GOT3 (cell line): ENCODE measurements around the gene IL5.

Experiments used
- DNase-seq: peaks from one replicate; lab custom pipeline; 2025; ENCODE audit warnings: mixed read lengths; lab: John Stamatoyannopoulos, UW

IL5 gene

GRCh38 chr5:132498152-132498551 is 45.2 kb downstream of the IL5 start:
- peak; percentile 77 for DNase-seq

- peak; percentile 66 for DNase-seq
Measured at GRCh38 chr5:132497488-132497997, 45.8 kb downstream of the IL5 start.

GRCh38 chr5:132496631-132497487 is 46.5 kb downstream of the IL5 start:
- DNase-seq: peak; percentile 82

GRCh38 chr5:132496191-132496630 is 47.1 kb downstream of the IL5 start:
- DNase-seq: peak; percentile 76

DNA sequence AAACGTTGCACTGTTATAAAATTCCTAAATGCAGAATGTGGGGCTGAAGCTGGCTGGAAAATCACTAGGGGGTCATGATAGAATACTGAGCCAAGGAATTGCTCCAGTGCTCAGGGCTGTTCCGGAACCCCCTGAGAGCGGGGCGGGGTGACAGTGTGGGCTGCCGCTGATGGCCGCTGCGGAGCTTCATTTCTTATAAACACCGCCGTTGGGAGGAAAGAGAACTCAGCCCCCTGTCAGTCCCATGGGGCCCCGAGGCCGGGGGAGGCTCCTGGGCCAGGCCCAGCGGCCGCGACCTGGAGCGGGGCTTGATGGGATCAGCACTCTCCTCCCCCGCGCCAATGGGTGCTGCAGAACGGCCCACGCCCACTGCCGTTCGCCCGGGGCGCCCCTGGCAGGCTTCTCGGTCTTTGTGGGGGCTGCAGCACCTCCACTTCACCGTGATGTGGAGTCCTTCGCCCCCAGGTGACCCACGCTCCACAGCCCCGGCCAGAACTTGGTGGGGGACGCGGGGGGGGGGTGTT is 47.6 kb downstream of the IL5 start:
- DNase-seq: peak; percentile 89

DNA sequence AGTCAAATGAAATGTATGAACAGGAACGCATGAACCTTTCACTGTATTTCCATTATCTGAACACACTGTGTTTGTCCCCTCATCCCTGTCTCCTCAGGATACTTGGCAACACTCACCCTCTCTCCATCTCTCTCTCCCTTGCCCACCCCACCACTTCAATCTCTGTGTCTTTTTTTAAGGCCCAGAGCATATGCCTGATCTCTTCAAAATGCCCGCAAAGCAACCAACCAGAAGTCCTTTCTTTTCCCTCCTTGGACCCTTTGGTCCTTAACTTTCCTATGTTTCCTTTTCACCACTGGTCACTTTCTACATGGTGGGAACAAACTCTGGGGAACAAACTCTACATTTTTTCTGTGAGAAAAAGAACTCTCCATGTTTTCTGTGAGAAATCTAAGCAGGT is 49.5 kb downstream of the IL5 start:
- no peak for DNase-seq

- DNase-seq: no peak
Measured at GRCh38 chr5:132493241-132493640, 50.1 kb downstream of the IL5 start.

DNA sequence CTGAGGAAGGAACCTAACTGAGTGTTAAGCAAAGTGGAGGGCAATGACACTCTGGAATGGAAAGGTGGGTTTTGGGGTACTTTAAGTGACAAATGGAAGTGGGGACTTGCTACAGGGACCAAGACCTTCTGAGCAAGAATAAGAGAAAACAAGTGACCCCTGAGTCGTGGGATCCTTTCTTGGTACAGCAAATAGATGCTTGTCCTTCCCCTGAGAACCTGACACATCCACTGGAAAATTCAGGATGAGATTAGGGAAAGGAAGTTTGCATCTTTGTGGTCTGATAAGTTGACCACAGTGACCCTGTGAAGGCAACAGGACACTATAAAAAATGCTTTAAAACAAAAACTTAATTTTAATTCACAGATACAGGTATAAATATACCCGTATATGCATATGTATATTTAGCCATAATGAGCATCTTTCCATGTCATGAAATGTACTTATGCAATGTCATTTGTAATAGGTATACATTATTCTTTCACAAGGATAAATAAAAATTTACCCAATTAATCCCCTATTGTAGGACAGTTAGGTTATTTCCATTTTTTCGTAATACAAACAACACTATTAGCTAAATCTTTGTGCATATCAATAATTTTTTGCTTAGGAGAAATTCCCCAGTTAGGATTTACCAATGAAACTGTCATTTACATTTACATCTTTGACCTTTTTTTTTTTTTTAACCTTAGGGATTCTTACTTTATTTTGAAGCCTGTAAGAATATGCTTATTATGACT is 50.8 kb downstream of the IL5 start:
- DNase-seq: no peak
